GM12892 (cell line): Measurements from ENCODE around the gene LMBR1.

ENCODE experiments used
- POLR2A ChIP-seq: IDR thresholded peaks from 2 replicates; pipeline ENCODE4 v1.6.1; 2011; ENCODE audit warnings: low read depth, low read length, control low read depth
- POLR2AphosphoS5 ChIP-seq: IDR thresholded peaks from 2 replicates; pipeline ENCODE4 v1.6.1; 2011; ENCODE audit warnings: low read depth, low read length, control low read depth

DNA sequence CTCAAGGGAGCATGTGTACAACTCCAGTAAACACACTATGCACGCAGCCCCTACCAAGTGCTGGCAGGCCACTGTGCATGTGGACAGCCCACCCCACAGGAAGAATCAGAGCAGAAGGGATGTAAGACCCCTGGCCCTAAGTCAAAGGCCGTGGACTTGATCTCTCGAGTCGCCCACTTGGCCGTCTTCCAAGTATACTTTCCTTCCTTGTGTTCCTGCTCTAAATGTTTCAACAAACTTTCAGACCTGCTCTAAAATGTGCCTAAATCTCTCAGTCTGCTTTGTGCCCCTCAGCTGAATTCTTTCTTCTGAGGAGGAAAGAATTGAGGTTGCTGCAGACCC, 35.4 kb upstream of the LMBR1 start:
- no peak for TF ChIP-seq POLR2A
- TF ChIP-seq POLR2AphosphoS5: no peak
